ENCODE measurements around the gene TTC6. TPM values are rescaled to one million over a fixed set of nuclear protein-coding genes. Genes with fewer than 3 reads are reported as not detected.

TTC6 gene
- total RNA-seq, 1 donor from 2014 or later = not detected

- H3K4me3 Mint-ChIP-seq (ENCODE audit: unreplicated experiment) = no peak overlapping the region
Observed at GRCh38 chr14:37638599-37638998, 43.2 kb downstream of the TTC6 start.

GRCh38 chr14:37641117-37641516 lies 45.7 kb downstream of the TTC6 start:
- Mint-ChIP-seq H3K9me3 (ENCODE audit: unreplicated experiment) (no peaks in the 10 kb centered on the region), H3K4me1 (ENCODE audit: low read depth, unreplicated experiment) (no peaks in the 10 kb centered on the region), H3K4me3 (ENCODE audit: unreplicated experiment) (no peak overlapping the region), H3K27me3 (ENCODE audit: low read depth, unreplicated experiment) (no peaks in the 10 kb centered on the region), H3K36me3 (ENCODE audit: low read depth, unreplicated experiment) (no peaks in the 10 kb centered on the region), H3K27ac (ENCODE audit: unreplicated experiment) (no peak overlapping the region)
- DNase-seq (ENCODE audit: low read depth) (no peak), FAIRE-seq (no peak)
- Histone ChIP-seq H3K27me3 (ENCODE audit: insufficient read depth, low read length) (no peaks in the 10 kb centered on the region), H3K4me3 (ENCODE audit: insufficient read depth, low read depth, low read length) (no peak overlapping the region), H3K9ac (ENCODE audit: low read length) (no peak overlapping the region), H3K27ac (ENCODE audit: low read depth, low read length) (no peak overlapping the region), H3K4me2 (ENCODE audit: low read length) (no peak overlapping the region), H4K20me1 (ENCODE audit: insufficient read depth, low read length) (no peaks in the 10 kb centered on the region), H3K4me1 (ENCODE audit: insufficient read depth, low read length) (no peaks in the 10 kb centered on the region), H2AFZ (ENCODE audit: low read depth, low read length) (no peak overlapping the region), H3K79me2 (ENCODE audit: insufficient read depth, low read length) (no peaks in the 10 kb centered on the region), H3K9me3 (ENCODE audit: insufficient read depth, low read depth, low read length) (no peaks in the 10 kb centered on the region), H3K36me3 (ENCODE audit: insufficient read depth, low read length) (no peaks in the 10 kb centered on the region)
- TF ChIP-seq EZH2 (IDR thresholded peaks at IDR 0.05; ENCODE audit: insufficient read depth, low read length) (no peak), CTCF (IDR thresholded peaks at IDR 0.05; ENCODE audit: insufficient read depth, low read depth, low read length) (no peak)

More at GRCh38 chr14:37638599-37638998, 43.2 kb downstream of the TTC6 start:
- H3K36me3 Mint-ChIP-seq (ENCODE audit: low read depth, unreplicated experiment) = no peaks in the 10 kb centered on the region
- H3K4me3 ChIP-seq (ENCODE audit: insufficient read depth, low read depth, low read length) = no peak overlapping the region
- H3K27me3 ChIP-seq (ENCODE audit: insufficient read depth, low read length) = no peaks in the 10 kb centered on the region
- no peak for DNase-seq (ENCODE audit: low read depth)
- H3K79me2 ChIP-seq (ENCODE audit: insufficient read depth, low read length) = no peaks in the 10 kb centered on the region
- no peak for FAIRE-seq
- H4K20me1 ChIP-seq (ENCODE audit: insufficient read depth, low read length) = no peaks in the 10 kb centered on the region
- no peaks in the 10 kb centered on the region for H3K4me1 ChIP-seq (ENCODE audit: insufficient read depth, low read length)
- H3K9ac ChIP-seq (ENCODE audit: low read length) = no peak overlapping the region
- no peak overlapping the region for H3K27ac Mint-ChIP-seq (ENCODE audit: unreplicated experiment)
- TF ChIP-seq CTCF (IDR thresholded peaks at IDR 0.05; ENCODE audit: insufficient read depth, low read depth, low read length) = no peak
- no peak for TF ChIP-seq EZH2 (IDR thresholded peaks at IDR 0.05; ENCODE audit: insufficient read depth, low read length)
- no peak overlapping the region for H3K27ac ChIP-seq (ENCODE audit: low read depth, low read length)
- no peak overlapping the region for H3K4me2 ChIP-seq (ENCODE audit: low read length)
- no peaks in the 10 kb centered on the region for H3K9me3 ChIP-seq (ENCODE audit: insufficient read depth, low read depth, low read length)
- H3K36me3 ChIP-seq (ENCODE audit: insufficient read depth, low read length) = no peaks in the 10 kb centered on the region
- no peaks in the 10 kb centered on the region for H3K9me3 Mint-ChIP-seq (ENCODE audit: unreplicated experiment)
- no peak overlapping the region for H2AFZ ChIP-seq (ENCODE audit: low read depth, low read length)
- no peaks in the 10 kb centered on the region for H3K4me1 Mint-ChIP-seq (ENCODE audit: low read depth, unreplicated experiment)
- peaks cover 3% of the 10 kb centered on the region for H3K27me3 Mint-ChIP-seq (ENCODE audit: low read depth, unreplicated experiment)

GRCh38 chr14:37642125-37642524 lies 46.7 kb downstream of the TTC6 start:
- Histone ChIP-seq H2AFZ (ENCODE audit: low read depth, low read length) (no peak overlapping the region), H3K9me3 (ENCODE audit: insufficient read depth, low read depth, low read length) (no peaks in the 10 kb centered on the region), H3K36me3 (ENCODE audit: insufficient read depth, low read length) (no peaks in the 10 kb centered on the region), H3K4me1 (ENCODE audit: insufficient read depth, low read length) (no peaks in the 10 kb centered on the region), H3K9ac (ENCODE audit: low read length) (no peak overlapping the region), H3K79me2 (ENCODE audit: insufficient read depth, low read length) (no peaks in the 10 kb centered on the region), H4K20me1 (ENCODE audit: insufficient read depth, low read length) (no peaks in the 10 kb centered on the region), H3K27me3 (ENCODE audit: insufficient read depth, low read length) (no peaks in the 10 kb centered on the region), H3K4me2 (ENCODE audit: low read length) (no peak overlapping the region), H3K27ac (ENCODE audit: low read depth, low read length) (no peak overlapping the region), H3K4me3 (ENCODE audit: insufficient read depth, low read depth, low read length) (no peak overlapping the region)
- no peaks in the 10 kb centered on the region for H3K27me3 Mint-ChIP-seq (ENCODE audit: low read depth, unreplicated experiment)
- H3K9me3 Mint-ChIP-seq (ENCODE audit: unreplicated experiment) = no peaks in the 10 kb centered on the region
- no peaks in the 10 kb centered on the region for H3K4me1 Mint-ChIP-seq (ENCODE audit: low read depth, unreplicated experiment)
- FAIRE-seq (no peak), DNase-seq (ENCODE audit: low read depth) (no peak)
- H3K4me3 Mint-ChIP-seq (ENCODE audit: unreplicated experiment) = no peak overlapping the region
- H3K27ac Mint-ChIP-seq (ENCODE audit: unreplicated experiment) = no peak overlapping the region
- TF ChIP-seq EZH2 (IDR thresholded peaks at IDR 0.05; ENCODE audit: insufficient read depth, low read length) = no peak
- TF ChIP-seq CTCF (IDR thresholded peaks at IDR 0.05; ENCODE audit: insufficient read depth, low read depth, low read length) = no peak
- H3K36me3 Mint-ChIP-seq (ENCODE audit: low read depth, unreplicated experiment) = no peaks in the 10 kb centered on the region

Measured in astrocyte (in vitro differentiated cells and primary cell).